BJ (cell line): ENCODE results near the gene LYPD5. TPM values are rescaled to one million over a fixed set of nuclear protein-coding genes. Genes with fewer than 3 reads are reported as not detected.

ENCODE experiments used
- CTCF ChIA-PET: fragments of 350-600 bp; formaldehyde crosslinking; extraction: SDS; loops from one replicate; lab custom pipeline; 2021; ENCODE audit warnings: antibody characterized with exemption, inconsistent platforms; lab: Yijun Ruan, JAX
- POLR2A ChIA-PET: fragments of 300-600 bp; sonication (Branson Sonifier 250); formaldehyde crosslinking; extraction: SDS; loops from one replicate; lab custom pipeline; 2021; ENCODE audit warnings: antibody characterized with exemption; lab: Charles Lee
- DNase-seq: peaks from one replicate; pipeline ENCODE4 v3.0.0-alpha.2; 2011; ENCODE audit warnings: low read depth
- H3K27me3 ChIP-seq: 2 replicates; pipeline ENCODE4 v1.6.0; 2011; ENCODE audit warnings: low read length; ENCODE audit not compliant: control insufficient read depth, insufficient read depth
- H3K36me3 ChIP-seq: 2 replicates; pipeline ENCODE4 v1.5.1; 2011; ENCODE audit warnings: low read length; ENCODE audit not compliant: control insufficient read depth, insufficient read depth
- H3K4me3 ChIP-seq: 2 replicates; pipeline ENCODE4 v1.5.1; 2011; ENCODE audit warnings: low read depth, mild to moderate bottlenecking, control low read depth, low read length
- CTCF ChIP-seq: IDR thresholded peaks from 2 replicates; pipeline ENCODE4 v1.5.1; 2011; ENCODE audit warnings: low read depth, mild to moderate bottlenecking, control low read depth, inconsistent platforms, low read length, moderate library complexity; ENCODE audit not compliant: insufficient read depth
- polyA plus RNA-seq: library from polyadenylated mRNA; depleted of rRNA; stranded (reverse); fragments of >200 nt; gene quantifications from 2 replicates; pipeline ENCODE4 v1.2.3, GENCODE V29; 2011

Gene LYPD5
- polyA plus RNA-seq, 1 experiment: 0.40 TPM

- Histone ChIP-seq H3K4me3 (no peak overlapping the region), H3K36me3 (no peaks in the 10 kb centered on the region), H3K27me3 (peaks cover 3% of the 10 kb centered on the region; the same call in 1 of the 2 replicates)
- DNase-seq: no peak
- ChIA-PET POLR2A (no interaction called here), CTCF (no interaction called here)
- no peak for TF ChIP-seq CTCF
Measured at GRCh38 chr19:43804432-43804831, 2.2 kb upstream of the LYPD5 start.

- H3K36me3 ChIP-seq: no peaks in the 10 kb centered on the region
- ChIA-PET POLR2A (interaction anchor here (0.6 kb wide), 1 partner anchor 45 kb away, joined by 3 read pairs; the partner anchor contains the start of gene SMG9), CTCF (interaction anchor here (1.6 kb wide), 1 partner anchor 10 kb away, joined by 8 read pairs; no protein-coding TSS in a partner anchor)
- DNase-seq: no peak
- peaks cover 13% of the 10 kb centered on the region for H3K27me3 ChIP-seq
- no peak for TF ChIP-seq CTCF
- H3K4me3 ChIP-seq: no peak overlapping the region
Measured at GRCh38 chr19:43799502-43800142, 2.6 kb downstream of the LYPD5 start.

- Histone ChIP-seq H3K4me3 (peak overlapping the region; percentile 48), H3K27me3 (peaks cover 13% of the 10 kb centered on the region), H3K36me3 (no peaks in the 10 kb centered on the region)
- POLR2A ChIA-PET: interaction anchor here (0.6 kb wide), 1 partner anchor 44 kb away, joined by 3 read pairs; the partner anchor contains the start of gene SMG9
- TF ChIP-seq CTCF: no peak
- CTCF ChIA-PET: interaction anchor here (1.6 kb wide), 1 partner anchor 11 kb away, joined by 8 read pairs; no protein-coding TSS in a partner anchor
- no peak for DNase-seq
Measured at GRCh38 chr19:43798546-43799409, 3.5 kb downstream of the LYPD5 start.

- peaks cover 13% of the 10 kb centered on the region for H3K27me3 ChIP-seq
- H3K4me3 ChIP-seq: peak overlapping the region; percentile 48
- no peaks in the 10 kb centered on the region for H3K36me3 ChIP-seq
- POLR2A ChIA-PET: no interaction called here
- DNase-seq: no peak
- TF ChIP-seq CTCF: no peak
- CTCF ChIA-PET: no interaction called here
Measured at GRCh38 chr19:43798026-43798545, 4.2 kb downstream of the LYPD5 start.

- H3K4me3 ChIP-seq: no peak overlapping the region
- POLR2A ChIA-PET: no interaction called here
- H3K27me3 ChIP-seq: peaks cover 13% of the 10 kb centered on the region
- H3K36me3 ChIP-seq: no peaks in the 10 kb centered on the region
- DNase-seq: no peak
- TF ChIP-seq CTCF: no peak
- CTCF ChIA-PET: interaction anchor here (1.3 to 4.0 kb wide), 3 partner anchors 12 to 52 kb away, joined by 5 to 15 read pairs (median 8); no protein-coding TSS in a partner anchor
Measured at GRCh38 chr19:43797556-43797955, 4.7 kb downstream of the LYPD5 start.
